GM12878 (cell line): ENCODE results near the gene ADGRL2. TPM values are rescaled to one million over a fixed set of nuclear protein-coding genes. Genes with fewer than 3 reads are reported as not detected.

Experiments
- ATAC-seq: fragments of 200-7000 bp; cut with Tn5 transposase; 3 replicates; pipeline ENCODE4 v1.9.1; 2020; ENCODE audit warnings: mild to moderate bottlenecking, moderate library complexity
- BruUV-seq: library from RNA; stranded (reverse); fragments of 400-500 nt; replicated peaks from 2 replicates; lab custom pipeline; 2021; lab: Mats Ljungman, UMichigan
- CTCF ChIA-PET: fragments of 300-600 bp; sonication (Branson Sonifier 250); formaldehyde crosslinking; extraction: SDS; loops from one replicate; lab custom pipeline; 2021; ENCODE audit warnings: inconsistent platforms; lab: Yijun Ruan, JAX
- POLR2A ChIA-PET: fragments of 350-600 bp; formaldehyde crosslinking; extraction: SDS; loops from one replicate; lab custom pipeline; 2021; ENCODE audit warnings: inconsistent platforms; lab: Charles Lee
- RAD21 ChIA-PET: fragments of 300-600 bp; sonication (Branson Sonifier 250); formaldehyde crosslinking; loops from one replicate; lab custom pipeline; 2023; ENCODE audit warnings: antibody characterized with exemption; ENCODE audit not compliant: unreplicated experiment; lab: Charles Lee
- SMC1A ChIA-PET: fragments of 300-600 bp; sonication (Branson Sonifier 250); formaldehyde crosslinking; loops from one replicate; lab custom pipeline; 2023; ENCODE audit not compliant: unreplicated experiment, uncharacterized antibody; lab: Charles Lee
- DNase-seq: peaks from one replicate; pipeline ENCODE4 v3.0.0-alpha.2; 2011; ENCODE audit warnings: low read depth, low spot score
- FAIRE-seq: peaks from 3 replicates; lab custom pipeline; 2011; peaks lifted over from hg19 to GRCh38; lab: Jason Lieb, UNC
- H2AFZ ChIP-seq: 2 replicates; pipeline ENCODE4 v1.6.0; 2011; ENCODE audit warnings: low read depth, low read length, control low read depth; ENCODE audit not compliant: control insufficient read depth
- H3K27ac ChIP-seq: 2 replicates; pipeline ENCODE4 v1.5.1; 2011; ENCODE audit warnings: control low read depth; ENCODE audit not compliant: control insufficient read depth, insufficient read depth
- H3K27me3 ChIP-seq, 2 experiments: replicated peaks in 1 of 2; 2 replicates each; pipeline versions ENCODE4 v1.6.0 to v1.6.1; 2011; ENCODE audit warnings: low read length in 1 of 2; ENCODE audit not compliant: control insufficient read depth in 2 of 2, insufficient read depth in 2 of 2
- H3K36me3 ChIP-seq, 2 experiments: 2 replicates each; pipeline ENCODE4 v1.5.1; 2011; ENCODE audit warnings: low read length in 1 of 2; ENCODE audit not compliant: control insufficient read depth in 2 of 2, insufficient read depth in 2 of 2
- H3K4me1 ChIP-seq: 2 replicates; pipeline ENCODE4 v1.6.1; 2011; ENCODE audit warnings: mild to moderate bottlenecking, low read length, moderate library complexity, mixed read lengths; ENCODE audit not compliant: control insufficient read depth, insufficient read depth
- H3K4me2 ChIP-seq: 2 replicates; pipeline ENCODE4 v1.6.0; 2011; ENCODE audit warnings: control low read depth; ENCODE audit not compliant: control insufficient read depth, insufficient read depth
- H3K4me3 ChIP-seq: fragments of 200-600 bp; sonication (generic); 2 replicates; pipeline ENCODE4 v1.5.1; 2016
- H3K79me2 ChIP-seq: 2 replicates; pipeline ENCODE4 v1.6.0; 2011; ENCODE audit warnings: low read length; ENCODE audit not compliant: control insufficient read depth, insufficient read depth
- H3K9ac ChIP-seq: 2 replicates; pipeline ENCODE4 v1.8.0; 2011; ENCODE audit warnings: low read length, control low read depth, mixed read lengths; ENCODE audit not compliant: control insufficient read depth, insufficient read depth
- H3K9me3 ChIP-seq: replicated peaks from 3 replicates; pipeline ENCODE4 v1.5.1; 2011; ENCODE audit warnings: mild to moderate bottlenecking, low read length; ENCODE audit not compliant: control insufficient read depth, insufficient read depth
- H4K20me1 ChIP-seq: 2 replicates; pipeline ENCODE4 v1.6.0; 2011; ENCODE audit not compliant: control insufficient read depth, insufficient read depth
- FOXK2 ChIP-seq: fragments of 450-650 bp; IDR thresholded peaks from 2 replicates; pipeline ENCODE4 v1.6.1; 2017; ENCODE audit warnings: mild to moderate bottlenecking, moderate library complexity
- HCFC1 ChIP-seq: fragments of 150-350 bp; IDR thresholded peaks from 2 replicates; pipeline ENCODE4 v1.6.1; 2014; ENCODE audit warnings: low read length
- HDGF ChIP-seq: fragments of 450-650 bp; IDR thresholded peaks from 2 replicates; pipeline ENCODE4 v1.6.1; 2016; ENCODE audit warnings: antibody characterized with exemption
- JUND ChIP-seq: IDR thresholded peaks from 2 replicates; pipeline ENCODE4 v1.6.1; 2012; ENCODE audit warnings: low read depth, mild to moderate bottlenecking, low read length, improper control_type of control experiment, moderate library complexity
- MEF2A ChIP-seq: IDR thresholded peaks from 2 replicates; pipeline ENCODE4 v1.6.1; 2011; ENCODE audit warnings: low read depth, mild to moderate bottlenecking, low read length, moderate library complexity; ENCODE audit not compliant: insufficient read depth
- MTA3 ChIP-seq: IDR thresholded peaks from 2 replicates; pipeline ENCODE4 v1.6.1; 2012; ENCODE audit warnings: low read length, inconsistent platforms, borderline replicate concordance
- RFX5 ChIP-seq: IDR thresholded peaks from 2 replicates; pipeline ENCODE4 v1.6.1; 2011; ENCODE audit warnings: low read depth, low read length, improper control_type of control experiment
- RUNX3 ChIP-seq: IDR thresholded peaks from 2 replicates; pipeline ENCODE4 v1.6.1; 2012; ENCODE audit warnings: low read length, inconsistent platforms
- SMARCA5 ChIP-seq: fragments of 450-650 bp; IDR thresholded peaks from 2 replicates; pipeline ENCODE4 v1.6.1; 2017; ENCODE audit warnings: mild to moderate bottlenecking
- TBL1XR1 ChIP-seq: IDR thresholded peaks from 2 replicates; pipeline ENCODE4 v1.6.1; 2012; ENCODE audit warnings: low read depth, low read length, improper control_type of control experiment
- in situ Hi-C: fragments of 300-500 bp; cut with MboI; formaldehyde crosslinking; loops from 9 replicates; pipeline ENCODE4 v1.14.3; 2018; ENCODE audit warnings: mixed read lengths
- intact Hi-C: fragments of 100-400 bp; cut with micrococcal nuclease; formaldehyde crosslinking; loops from one replicate; pipeline ENCODE4 v1.14.2; 2022; ENCODE audit not compliant: unreplicated experiment
- polyA plus RNA-seq, 11 experiments: library from polyadenylated mRNA; depleted of rRNA in 4 of 11; unstranded in 6 of 11; stranded (reverse) in 5 of 11; fragments of >200 nt; fragmentation: Nextera tagmentation in 4 of 11; fragmentation: Illumina TruSeq in 1 of 11; extraction: Ambion mirVana in 4 of 11; extraction: Trizol in 1 of 11; gene quantifications; 1 replicate in 1 of 11; 2 replicates in 10 of 11; pipeline versions ENCODE4 v1.2.1 to v1.2.3, GENCODE V29; 2011 to 2016; ENCODE audit warnings: inconsistent platforms in 2 of 11, missing spikeins in 2 of 11, low read depth in 1 of 11
- total RNA-seq, 4 experiments: library from RNA; depleted of rRNA in 3 of 4; stranded (reverse); fragments of >200 nt in 3 of 4; fragmentation: Illumina TruSeq in 1 of 4; extraction: Trizol in 1 of 4; gene quantifications; 2 replicates each; pipeline versions ENCODE4 v1.2.1 to v1.2.3, GENCODE V29; 2013 to 2021
- TF ChIP-seq, protein P1 (sequence below): IDR thresholded peaks from 2 replicates; pipeline ENCODE4 v1.6.1; 2012; ENCODE audit warnings: improper control_type of control experiment, low read depth, low read length; ENCODE audit not compliant: insufficient replicate concordance

Gene ADGRL2
- total and polyA plus RNA-seq, 10 of the 15 experiments (the other 5 are each of a cell fraction or from before 2014, with no cell fraction given) = 0.03 to 13.6 (median 0.21) TPM

DNA sequence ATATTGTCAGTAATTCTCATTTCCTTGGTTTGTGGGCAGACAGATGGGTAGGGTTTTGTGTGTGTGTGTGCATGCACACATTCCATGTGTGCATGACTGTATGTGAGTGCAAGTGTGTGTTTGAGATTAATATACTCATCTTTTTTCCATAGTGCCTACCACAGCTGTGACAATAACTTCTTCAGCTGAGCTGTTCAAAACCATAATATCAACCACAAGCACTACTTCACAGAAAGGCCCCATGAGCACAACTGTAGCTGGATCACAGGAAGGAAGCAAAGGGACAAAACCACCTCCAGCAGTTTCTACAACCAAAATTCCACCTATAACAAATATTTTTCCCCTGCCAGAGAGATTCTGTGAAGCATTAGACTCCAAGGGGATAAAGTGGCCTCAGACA, 149.3 kb downstream of the ADGRL2 start:
- Histone ChIP-seq H2AFZ (no peak overlapping the region), H3K36me3 (no peaks in the 10 kb centered on the region), H3K9ac (no peak overlapping the region), H4K20me1 (no peaks in the 10 kb centered on the region), H3K9me3 (no peaks in the 10 kb centered on the region), H3K79me2 (no peaks in the 10 kb centered on the region), H3K4me3 (no peak overlapping the region), H3K27me3 (no peaks in the 10 kb centered on the region), H3K4me2 (no peak overlapping the region), H3K27ac (no peak overlapping the region), H3K4me1 (no peaks in the 10 kb centered on the region)
- TF ChIP-seq HCFC1 (no peak), JUND (no peak), RFX5 (no peak), FOXK2 (no peak), MEF2A (no peak), TBL1XR1 (no peak), RUNX3 (no peak), MTA3 (no peak), SMARCA5 (no peak), HDGF (no peak)
- TF ChIP-seq, protein P1, sequence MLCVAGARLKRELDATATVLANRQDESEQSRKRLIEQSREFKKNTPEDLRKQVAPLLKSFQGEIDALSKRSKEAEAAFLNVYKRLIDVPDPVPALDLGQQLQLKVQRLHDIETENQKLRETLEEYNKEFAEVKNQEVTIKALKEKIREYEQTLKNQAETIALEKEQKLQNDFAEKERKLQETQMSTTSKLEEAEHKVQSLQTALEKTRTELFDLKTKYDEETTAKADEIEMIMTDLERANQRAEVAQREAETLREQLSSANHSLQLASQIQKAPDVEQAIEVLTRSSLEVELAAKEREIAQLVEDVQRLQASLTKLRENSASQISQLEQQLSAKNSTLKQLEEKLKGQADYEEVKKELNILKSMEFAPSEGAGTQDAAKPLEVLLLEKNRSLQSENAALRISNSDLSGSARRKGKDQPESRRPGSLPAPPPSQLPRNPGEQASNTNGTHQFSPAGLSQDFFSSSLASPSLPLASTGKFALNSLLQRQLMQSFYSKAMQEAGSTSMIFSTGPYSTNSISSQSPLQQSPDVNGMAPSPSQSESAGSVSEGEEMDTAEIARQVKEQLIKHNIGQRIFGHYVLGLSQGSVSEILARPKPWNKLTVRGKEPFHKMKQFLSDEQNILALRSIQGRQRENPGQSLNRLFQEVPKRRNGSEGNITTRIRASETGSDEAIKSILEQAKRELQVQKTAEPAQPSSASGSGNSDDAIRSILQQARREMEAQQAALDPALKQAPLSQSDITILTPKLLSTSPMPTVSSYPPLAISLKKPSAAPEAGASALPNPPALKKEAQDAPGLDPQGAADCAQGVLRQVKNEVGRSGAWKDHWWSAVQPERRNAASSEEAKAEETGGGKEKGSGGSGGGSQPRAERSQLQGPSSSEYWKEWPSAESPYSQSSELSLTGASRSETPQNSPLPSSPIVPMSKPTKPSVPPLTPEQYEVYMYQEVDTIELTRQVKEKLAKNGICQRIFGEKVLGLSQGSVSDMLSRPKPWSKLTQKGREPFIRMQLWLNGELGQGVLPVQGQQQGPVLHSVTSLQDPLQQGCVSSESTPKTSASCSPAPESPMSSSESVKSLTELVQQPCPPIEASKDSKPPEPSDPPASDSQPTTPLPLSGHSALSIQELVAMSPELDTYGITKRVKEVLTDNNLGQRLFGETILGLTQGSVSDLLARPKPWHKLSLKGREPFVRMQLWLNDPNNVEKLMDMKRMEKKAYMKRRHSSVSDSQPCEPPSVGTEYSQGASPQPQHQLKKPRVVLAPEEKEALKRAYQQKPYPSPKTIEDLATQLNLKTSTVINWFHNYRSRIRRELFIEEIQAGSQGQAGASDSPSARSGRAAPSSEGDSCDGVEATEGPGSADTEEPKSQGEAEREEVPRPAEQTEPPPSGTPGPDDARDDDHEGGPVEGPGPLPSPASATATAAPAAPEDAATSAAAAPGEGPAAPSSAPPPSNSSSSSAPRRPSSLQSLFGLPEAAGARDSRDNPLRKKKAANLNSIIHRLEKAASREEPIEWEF = no peak
- RAD21 ChIA-PET = no interaction called here
- DNase-seq (no peak), FAIRE-seq (no peak), ATAC-seq (no peak)
- POLR2A ChIA-PET = interaction anchor here (0.8 kb wide), 1 partner anchor 9 kb away, joined by 4 read pairs; no protein-coding TSS in a partner anchor
- intact Hi-C loops = no loop called here
- SMC1A ChIA-PET = interaction anchor here (1.4 to 2.2 kb wide), 3 partner anchors 10 to 63 kb away, joined by 3 to 4 read pairs (median 4); no protein-coding TSS in a partner anchor
- BruUV-seq = no TSS peak
- CTCF ChIA-PET = interaction anchor here (1.2 kb wide), 1 partner anchor 21 kb away, joined by 3 read pairs; no protein-coding TSS in a partner anchor
- in situ Hi-C loops = no loop called here
